Mucosa of descending colon (tissue), 3 donors: ENCODE data around the gene PLA2G4F. TPM values are rescaled to one million over a fixed set of nuclear protein-coding genes. Genes with fewer than 3 reads are reported as not detected.

Experiments
- ATAC-seq: fragments of 200-7000 bp; cut with Tn5 transposase; one replicate; pipeline ENCODE4 v1.9.1; 2020; ENCODE audit warnings: mild to moderate bottlenecking, moderate library complexity
- DNase-seq, 3 donors: peaks; one replicate each; pipeline ENCODE4 v3.0.0-alpha.2; 2020
- H3K36me3 ChIP-seq: fragments of 200-600 bp; one replicate; pipeline ENCODE4 v1.8.0; 2021; ENCODE audit warnings: low read depth, mild to moderate bottlenecking
- H3K4me1 ChIP-seq: fragments of 200-600 bp; one replicate; pipeline ENCODE4 v1.8.0; 2021; ENCODE audit warnings: low read depth, mild to moderate bottlenecking
- H3K4me3 ChIP-seq: fragments of 200-600 bp; one replicate; pipeline ENCODE4 v1.8.0; 2021; ENCODE audit warnings: mild to moderate bottlenecking
- H3K9me3 ChIP-seq: fragments of 200-600 bp; one replicate; pipeline ENCODE4 v1.8.0; 2021; ENCODE audit warnings: mild to moderate bottlenecking
- CTCF ChIP-seq: fragments of 200-600 bp; IDR thresholded peaks from one replicate; pipeline ENCODE4 v1.8.0; 2022; ENCODE audit warnings: antibody characterized with exemption, mild to moderate bottlenecking
- intact Hi-C, 2 donors: fragments of 100-400 bp; cut with DNase I in 1 of 2; cut with micrococcal nuclease in 1 of 2; formaldehyde crosslinking; loops; one replicate each; pipeline versions ENCODE4 v1.11.0 to v1.11.1; 2022; cut with DNase I, micrococcal nuclease
- total RNA-seq, 3 donors: library from RNA; stranded (reverse); fragmentation: NEBNext Ultra II Directional in 2 of 3; extraction: Animal tissue kit (Norgen Biotek cat#: 25700) in 2 of 3; gene quantifications; one replicate each; pipeline versions ENCODE4 v1.2.1 to v1.2.4, GENCODE V29; 2021 to 2023
- donor health status: DM: no; HTN: no; CAD: no; lungs with moderate emphysema.
- donor health status: DM: no; HTN: no; CAD: no.
- donor health status: DM: no; HTN: yes; CAD: no.

PLA2G4F gene
- total RNA-seq, 3 donors from 2014 or later = 23.4 to 66.9 (median 41.2) TPM

GRCh38 chr15:42133356-42133755 is 23.1 kb downstream of the PLA2G4F start:
- Histone ChIP-seq H3K9me3 (peaks cover 19% of the 10 kb centered on the region), H3K36me3 (no peaks in the 10 kb centered on the region), H3K4me3 (no peak overlapping the region), H3K4me1 (no peaks in the 10 kb centered on the region)
- intact Hi-C loops = no loop called here
- DNase-seq (no peak), ATAC-seq (no peak)
- no peak for TF ChIP-seq CTCF

- peak; percentile 30 for ATAC-seq
- TF ChIP-seq CTCF = no peak
- DNase-seq = no peak
Observed at GRCh38 chr15:42131826-42132806, 24.3 kb downstream of the PLA2G4F start.

GRCh38 chr15:42131006-42131405 is 25.4 kb downstream of the PLA2G4F start:
- DNase-seq (no peak), ATAC-seq (no peak)
- no peak for TF ChIP-seq CTCF
- intact Hi-C loops = no loop called here
- Histone ChIP-seq H3K9me3 (no peaks in the 10 kb centered on the region), H3K4me3 (no peak overlapping the region), H3K4me1 (no peaks in the 10 kb centered on the region), H3K36me3 (no peaks in the 10 kb centered on the region)

More at GRCh38 chr15:42131826-42132806, 24.3 kb downstream of the PLA2G4F start:
- H3K36me3 ChIP-seq = no peaks in the 10 kb centered on the region
- H3K4me1 ChIP-seq = no peaks in the 10 kb centered on the region
- intact Hi-C loops = no loop called here
- H3K4me3 ChIP-seq = no peak overlapping the region
- H3K9me3 ChIP-seq = peaks cover 7% of the 10 kb centered on the region

GRCh38 chr15:42130246-42130986 is 26.0 kb downstream of the PLA2G4F start:
- TF ChIP-seq CTCF = no peak
- intact Hi-C loops = no loop called here
- no peak for ATAC-seq

GRCh38 chr15:42129364-42129763 is 27.1 kb downstream of the PLA2G4F start:
- TF ChIP-seq CTCF = no peak
- intact Hi-C loops = no loop called here
- DNase-seq (no peak), ATAC-seq (no peak)
- Histone ChIP-seq H3K9me3 (no peaks in the 10 kb centered on the region), H3K36me3 (no peaks in the 10 kb centered on the region), H3K4me1 (no peaks in the 10 kb centered on the region), H3K4me3 (no peak overlapping the region)

More at GRCh38 chr15:42130246-42130986, 26.0 kb downstream of the PLA2G4F start:
- DNase-seq = no peak
- Histone ChIP-seq H3K36me3 (no peaks in the 10 kb centered on the region), H3K9me3 (no peaks in the 10 kb centered on the region), H3K4me1 (no peaks in the 10 kb centered on the region), H3K4me3 (no peak overlapping the region)
